Mesendoderm (in vitro differentiated cells): ENCODE results near the gene GALNT18.
A peak's percentile ranks its signal among the peaks of the same experiment; 100 is the strongest.

Experiments
- DNase-seq: peaks from one replicate; pipeline ENCODE4 v3.0.0; 2013
- H2AK5ac ChIP-seq: 2 replicates; pipeline ENCODE4 v1.6.1; 2013; ENCODE audit warnings: low read length, inconsistent platforms
- H2BK120ac ChIP-seq: 2 replicates; pipeline ENCODE4 v1.6.1; 2013; ENCODE audit warnings: low read depth, mild to moderate bottlenecking, low read length, moderate library complexity, mixed read lengths
- H2BK15ac ChIP-seq: replicated peaks from 2 replicates; pipeline ENCODE4 v1.6.1; 2013; ENCODE audit warnings: low read depth, mild to moderate bottlenecking, moderate library complexity
- H2BK5ac ChIP-seq: 2 replicates; pipeline ENCODE4 v1.6.1; 2013; ENCODE audit warnings: low read length, inconsistent platforms
- H3K18ac ChIP-seq: 2 replicates; pipeline ENCODE4 v1.6.1; 2013; ENCODE audit warnings: mild to moderate bottlenecking, low read length, mixed read lengths
- H3K23ac ChIP-seq: one replicate; pipeline ENCODE4 v1.6.1; 2013; ENCODE audit warnings: low read length
- H3K27ac ChIP-seq: 2 replicates; pipeline ENCODE4 v1.5.1; 2013; ENCODE audit warnings: low read depth, mild to moderate bottlenecking, inconsistent platforms, low read length, moderate library complexity
- H3K27me3 ChIP-seq: 2 replicates; pipeline ENCODE4 v1.6.1; 2013; ENCODE audit warnings: low read length, control low read depth, mild to moderate bottlenecking, inconsistent platforms; ENCODE audit not compliant: insufficient read depth, poor library complexity
- H3K36me3 ChIP-seq: 2 replicates; pipeline ENCODE4 v1.6.1; 2013; ENCODE audit warnings: low read length, inconsistent platforms; ENCODE audit not compliant: control insufficient read depth, insufficient read depth
- H3K4ac ChIP-seq: one replicate; pipeline ENCODE4 v1.6.1; 2013; ENCODE audit warnings: low read depth, mild to moderate bottlenecking, low read length, moderate library complexity
- H3K4me1 ChIP-seq: 2 replicates; pipeline ENCODE4 v1.6.1; 2013; ENCODE audit warnings: low read depth, low read length, inconsistent platforms; ENCODE audit not compliant: control insufficient read depth
- H3K4me2 ChIP-seq: 2 replicates; pipeline ENCODE4 v1.6.1; 2013; ENCODE audit warnings: low read length
- H3K4me3 ChIP-seq: 2 replicates; pipeline ENCODE4 v1.5.1; 2013; ENCODE audit warnings: mild to moderate bottlenecking, low read length
- H3K56ac ChIP-seq: one replicate; pipeline ENCODE4 v1.6.1; 2013; ENCODE audit warnings: low read length
- H3K79me1 ChIP-seq: 2 replicates; pipeline ENCODE4 v1.6.1; 2013; ENCODE audit warnings: low read length, inconsistent platforms
- H3K79me2 ChIP-seq: 2 replicates; pipeline ENCODE4 v1.6.1; 2013; ENCODE audit warnings: mild to moderate bottlenecking, low read length; ENCODE audit not compliant: control insufficient read depth, insufficient read depth
- H3K9ac ChIP-seq: 2 replicates; pipeline ENCODE4 v1.6.1; 2013; ENCODE audit warnings: low read length, inconsistent platforms
- H4K5ac ChIP-seq: one replicate; pipeline ENCODE4 v1.6.1; 2013; ENCODE audit warnings: low read length
- H4K8ac ChIP-seq: one replicate; pipeline ENCODE4 v1.6.1; 2013; ENCODE audit warnings: low read depth, mild to moderate bottlenecking, control low read depth, low read length, moderate library complexity
- WGBS: extraction: QIAGEN DNeasy Blood & Tissue Kit; methylation state at CpG from one replicate; pipeline ENCODE4 v1.1.7; 2013; ENCODE audit warnings: low lambda C conversion rate, missing lambda C conversion rate; ENCODE audit not compliant: insufficient coverage; ENCODE audit errors: extremely low coverage; 5-methylcytosine and 5-hydroxymethylcytosine counted together

GALNT18 gene

GRCh38 chr11:11284481-11284880 is 337.3 kb downstream of the GALNT18 start:
- Histone ChIP-seq H3K4me3 (no peak overlapping the region), H3K18ac (no peak overlapping the region), H3K4ac (no peak overlapping the region), H2BK15ac (no peak overlapping the region), H4K8ac (no peak overlapping the region), H2BK120ac (no peak overlapping the region), H3K27me3 (no peaks in the 10 kb centered on the region), H3K79me2 (no peaks in the 10 kb centered on the region), H4K5ac (no peak overlapping the region), H3K36me3 (no peaks in the 10 kb centered on the region), H3K9ac (no peak overlapping the region), H2BK5ac (no peak overlapping the region), H3K56ac (no peak overlapping the region), H3K23ac (no peak overlapping the region), H2AK5ac (no peak overlapping the region), H3K27ac (no peak overlapping the region), H3K4me1 (peaks cover 6% of the 10 kb centered on the region), H3K79me1 (no peaks in the 10 kb centered on the region), H3K4me2 (no peak overlapping the region)
- WGBS: no CpG with 5 or more reads among the region's 4 CpGs
- DNase-seq: no peak

DNA sequence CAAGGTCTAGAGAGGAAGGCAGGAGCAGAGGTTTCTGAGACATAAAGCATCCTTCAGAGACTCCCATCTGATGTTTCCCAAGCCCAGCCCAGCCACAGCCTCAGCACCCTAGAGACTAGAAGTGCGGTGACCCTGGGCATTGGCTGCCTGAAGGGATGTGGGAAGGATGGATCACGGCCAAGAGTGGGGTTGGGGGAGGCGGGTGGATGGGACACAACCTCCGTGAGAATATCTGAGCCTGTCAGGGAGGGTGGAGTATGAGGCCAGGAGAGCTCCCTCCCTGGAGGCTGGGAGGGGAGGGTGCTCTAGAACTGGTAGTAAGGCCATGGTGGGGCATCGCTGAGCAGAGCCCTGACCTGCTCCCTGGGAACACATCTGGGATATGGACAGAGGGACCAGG is 340.2 kb downstream of the GALNT18 start:
- no peak overlapping the region for H2BK120ac ChIP-seq
- no peaks in the 10 kb centered on the region for H3K79me2 ChIP-seq
- H3K27ac ChIP-seq: no peak overlapping the region
- no peak for DNase-seq
- no peak overlapping the region for H3K4ac ChIP-seq
- H3K18ac ChIP-seq: no peak overlapping the region
- WGBS: no CpG with 5 or more reads among the region's 5 CpGs
- H3K4me2 ChIP-seq: no peak overlapping the region
- no peaks in the 10 kb centered on the region for H3K36me3 ChIP-seq
- no peak overlapping the region for H3K56ac ChIP-seq
- H3K9ac ChIP-seq: no peak overlapping the region
- peak overlapping the region; percentile 50 for H3K23ac ChIP-seq
- H4K5ac ChIP-seq: no peak overlapping the region
- no peaks in the 10 kb centered on the region for H3K79me1 ChIP-seq
- H2BK15ac ChIP-seq: no peak overlapping the region
- no peak overlapping the region for H3K4me3 ChIP-seq
- H3K27me3 ChIP-seq: no peaks in the 10 kb centered on the region
- H2AK5ac ChIP-seq: no peak overlapping the region
- no peak overlapping the region for H2BK5ac ChIP-seq
- H4K8ac ChIP-seq: no peak overlapping the region
- peaks cover 6% of the 10 kb centered on the region for H3K4me1 ChIP-seq

DNA sequence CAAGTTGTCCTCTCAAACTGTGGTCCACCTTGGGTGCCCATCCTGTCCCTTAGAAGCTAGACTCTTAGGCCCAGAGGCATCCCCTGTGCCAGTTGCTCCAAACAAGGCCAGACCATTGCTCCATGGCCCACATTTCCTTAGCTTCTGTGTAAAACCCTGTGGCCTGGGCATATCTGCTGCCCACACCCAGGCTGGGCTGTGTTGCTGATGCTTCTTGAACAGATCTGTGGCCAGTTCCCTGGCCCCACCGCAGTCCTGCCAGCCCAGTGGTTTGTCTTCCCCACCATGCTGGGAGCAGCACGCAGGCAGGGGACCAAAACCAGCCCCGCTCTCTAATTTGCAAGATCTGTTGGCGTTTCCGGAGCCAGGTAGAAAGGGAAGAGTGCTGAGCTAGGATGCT is 341.0 kb downstream of the GALNT18 start:
- no peak overlapping the region for H3K4me3 ChIP-seq
- DNase-seq: no peak
- H3K4me1 ChIP-seq: peaks cover 6% of the 10 kb centered on the region
- no peak overlapping the region for H4K5ac ChIP-seq
- H3K4me2 ChIP-seq: no peak overlapping the region
- no peak overlapping the region for H3K9ac ChIP-seq
- H3K27me3 ChIP-seq: no peaks in the 10 kb centered on the region
- no peaks in the 10 kb centered on the region for H3K79me2 ChIP-seq
- no peak overlapping the region for H2BK15ac ChIP-seq
- H3K18ac ChIP-seq: no peak overlapping the region
- no CpG with 5 or more reads among the region's 5 CpGs for WGBS
- no peaks in the 10 kb centered on the region for H3K36me3 ChIP-seq
- no peak overlapping the region for H3K4ac ChIP-seq
- H3K79me1 ChIP-seq: no peaks in the 10 kb centered on the region
- H3K27ac ChIP-seq: no peak overlapping the region
- H2BK5ac ChIP-seq: no peak overlapping the region
- H2BK120ac ChIP-seq: no peak overlapping the region
- H4K8ac ChIP-seq: no peak overlapping the region
- no peak overlapping the region for H3K23ac ChIP-seq
- peak overlapping the region; percentile 68 for H3K56ac ChIP-seq
- no peak overlapping the region for H2AK5ac ChIP-seq

- H2BK120ac ChIP-seq: peak overlapping the region; percentile 11
- H2BK15ac ChIP-seq: no peak overlapping the region
- H3K4ac ChIP-seq: no peak overlapping the region
- no peaks in the 10 kb centered on the region for H3K79me1 ChIP-seq
- H3K36me3 ChIP-seq: no peaks in the 10 kb centered on the region
- peak overlapping the region; percentile 15 for H3K9ac ChIP-seq
- H2AK5ac ChIP-seq: no peak overlapping the region
- WGBS: no CpG with 5 or more reads among the region's 11 CpGs
- H4K5ac ChIP-seq: no peak overlapping the region
- peak overlapping the region; percentile 53 for H3K27ac ChIP-seq
- no peak overlapping the region for H3K4me2 ChIP-seq
- H3K27me3 ChIP-seq: no peaks in the 10 kb centered on the region
- DNase-seq: peak; percentile 56
- no peak overlapping the region for H3K4me3 ChIP-seq
- H3K79me2 ChIP-seq: no peaks in the 10 kb centered on the region
- H3K4me1 ChIP-seq: peaks cover 6% of the 10 kb centered on the region
- H4K8ac ChIP-seq: no peak overlapping the region
- peak overlapping the region; percentile 43 for H2BK5ac ChIP-seq
- H3K23ac ChIP-seq: no peak overlapping the region
- peak overlapping the region; percentile 68 for H3K56ac ChIP-seq
- H3K18ac ChIP-seq: peak overlapping the region; percentile 65
These were observed 341.7 kb downstream of the GALNT18 start for GRCh38 chr11:11279956-11280689.

- no peak overlapping the region for H4K8ac ChIP-seq
- no peak overlapping the region for H3K4me3 ChIP-seq
- no peak overlapping the region for H4K5ac ChIP-seq
- no peak overlapping the region for H3K4me2 ChIP-seq
- no peak overlapping the region for H3K56ac ChIP-seq
- no peak overlapping the region for H3K9ac ChIP-seq
- H2BK120ac ChIP-seq: no peak overlapping the region
- no peak for DNase-seq
- no peak overlapping the region for H3K27ac ChIP-seq
- no peak overlapping the region for H3K23ac ChIP-seq
- H2BK5ac ChIP-seq: no peak overlapping the region
- H3K27me3 ChIP-seq: no peaks in the 10 kb centered on the region
- no peak overlapping the region for H3K4ac ChIP-seq
- H3K18ac ChIP-seq: no peak overlapping the region
- WGBS: no CpG with 5 or more reads among the region's 1 CpG
- no peaks in the 10 kb centered on the region for H3K79me2 ChIP-seq
- H3K79me1 ChIP-seq: no peaks in the 10 kb centered on the region
- no peaks in the 10 kb centered on the region for H3K36me3 ChIP-seq
- H2BK15ac ChIP-seq: no peak overlapping the region
- no peak overlapping the region for H2AK5ac ChIP-seq
- H3K4me1 ChIP-seq: no peaks in the 10 kb centered on the region
These were observed 349.6 kb downstream of the GALNT18 start for GRCh38 chr11:11272254-11272653.

- no peak overlapping the region for H3K4ac ChIP-seq
- WGBS: no CpG with 5 or more reads among the region's 6 CpGs
- no peak overlapping the region for H3K56ac ChIP-seq
- no peak overlapping the region for H2AK5ac ChIP-seq
- no peak overlapping the region for H3K18ac ChIP-seq
- DNase-seq: no peak
- no peaks in the 10 kb centered on the region for H3K79me2 ChIP-seq
- H3K23ac ChIP-seq: no peak overlapping the region
- H3K27me3 ChIP-seq: no peaks in the 10 kb centered on the region
- H2BK120ac ChIP-seq: no peak overlapping the region
- H3K4me2 ChIP-seq: no peak overlapping the region
- H2BK15ac ChIP-seq: no peak overlapping the region
- no peak overlapping the region for H3K9ac ChIP-seq
- H3K36me3 ChIP-seq: no peaks in the 10 kb centered on the region
- no peak overlapping the region for H2BK5ac ChIP-seq
- no peak overlapping the region for H4K5ac ChIP-seq
- no peak overlapping the region for H4K8ac ChIP-seq
- no peaks in the 10 kb centered on the region for H3K79me1 ChIP-seq
- no peak overlapping the region for H3K27ac ChIP-seq
- no peak overlapping the region for H3K4me3 ChIP-seq
- H3K4me1 ChIP-seq: no peaks in the 10 kb centered on the region
These were observed 351.5 kb downstream of the GALNT18 start for GRCh38 chr11:11270236-11270775.
